ENCODE measurements around the gene DHX8.

DNA sequence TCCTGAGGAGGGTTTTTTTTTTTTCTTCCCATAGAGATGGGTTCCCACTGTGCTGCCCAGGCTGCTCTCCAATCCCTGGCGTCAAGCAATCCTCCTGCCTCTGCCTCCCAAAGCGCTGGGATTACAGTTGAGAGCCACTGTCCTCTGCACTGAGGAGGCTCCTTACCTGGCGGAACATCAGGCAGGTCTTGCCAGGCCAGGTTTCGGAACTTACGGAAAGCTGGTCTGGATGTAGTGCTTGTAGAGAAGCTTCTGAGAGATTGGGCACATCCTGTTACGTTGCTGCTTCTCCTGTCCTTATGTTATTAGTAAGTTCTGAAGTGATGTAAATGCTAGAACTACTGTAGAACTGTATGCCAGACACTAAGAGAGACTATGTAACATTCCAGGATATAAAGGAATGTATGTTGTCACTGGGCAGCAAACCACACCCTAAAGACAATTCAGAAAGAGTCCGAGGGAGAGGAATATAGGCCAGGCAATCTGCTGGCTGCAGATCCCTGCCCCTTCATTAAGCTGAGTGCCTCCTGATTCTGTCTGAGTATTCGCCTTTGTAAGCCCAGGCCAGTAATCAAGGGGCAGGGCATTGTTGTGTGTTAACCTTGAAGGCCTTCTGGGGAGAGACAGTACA is 41.3 kb downstream of the DHX8 start:
- no peak for TF ChIP-seq POLR2AphosphoS5 (IDR thresholded peaks at IDR 0.05)
- TF ChIP-seq, protein P1, sequence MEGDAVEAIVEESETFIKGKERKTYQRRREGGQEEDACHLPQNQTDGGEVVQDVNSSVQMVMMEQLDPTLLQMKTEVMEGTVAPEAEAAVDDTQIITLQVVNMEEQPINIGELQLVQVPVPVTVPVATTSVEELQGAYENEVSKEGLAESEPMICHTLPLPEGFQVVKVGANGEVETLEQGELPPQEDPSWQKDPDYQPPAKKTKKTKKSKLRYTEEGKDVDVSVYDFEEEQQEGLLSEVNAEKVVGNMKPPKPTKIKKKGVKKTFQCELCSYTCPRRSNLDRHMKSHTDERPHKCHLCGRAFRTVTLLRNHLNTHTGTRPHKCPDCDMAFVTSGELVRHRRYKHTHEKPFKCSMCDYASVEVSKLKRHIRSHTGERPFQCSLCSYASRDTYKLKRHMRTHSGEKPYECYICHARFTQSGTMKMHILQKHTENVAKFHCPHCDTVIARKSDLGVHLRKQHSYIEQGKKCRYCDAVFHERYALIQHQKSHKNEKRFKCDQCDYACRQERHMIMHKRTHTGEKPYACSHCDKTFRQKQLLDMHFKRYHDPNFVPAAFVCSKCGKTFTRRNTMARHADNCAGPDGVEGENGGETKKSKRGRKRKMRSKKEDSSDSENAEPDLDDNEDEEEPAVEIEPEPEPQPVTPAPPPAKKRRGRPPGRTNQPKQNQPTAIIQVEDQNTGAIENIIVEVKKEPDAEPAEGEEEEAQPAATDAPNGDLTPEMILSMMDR (IDR thresholded peaks at IDR 0.05), result no peak

Measured in esophagus muscularis mucosa (tissue), 3 donors.